ENCODE data around the gene SNRPD1.

Gene SNRPD1

DNA sequence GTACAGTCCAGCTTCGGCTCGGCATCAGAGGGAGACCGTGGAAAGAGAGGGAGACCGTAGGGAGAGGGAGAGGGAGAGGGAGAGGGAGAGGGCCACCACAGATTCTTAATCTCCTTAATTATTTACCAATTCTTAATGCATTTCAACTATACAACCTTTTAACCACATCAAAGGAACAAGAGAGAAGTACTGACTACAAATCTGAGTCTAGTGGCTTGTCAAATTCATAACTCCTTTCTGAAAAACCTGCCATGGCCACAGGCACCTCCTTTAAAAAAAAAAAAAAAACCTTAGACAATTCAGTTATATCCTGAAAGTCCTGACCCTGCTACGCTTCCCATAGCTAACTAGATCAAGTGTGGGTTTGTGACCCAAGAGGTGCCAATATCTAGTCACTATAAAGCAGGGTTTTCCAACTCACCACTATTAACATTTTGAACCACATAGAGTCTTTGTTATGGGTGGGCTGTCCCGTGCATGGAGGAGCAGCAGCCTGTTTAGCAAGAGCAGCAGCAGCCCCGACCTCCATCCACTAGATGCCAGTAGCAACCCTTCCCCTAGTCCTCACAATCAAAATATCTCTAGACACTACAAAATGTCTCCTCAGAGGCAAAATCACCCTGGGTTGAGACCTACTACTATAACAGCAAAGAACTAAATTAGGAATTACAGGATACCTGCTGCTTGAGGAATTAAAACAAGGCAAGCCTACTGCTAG, 18.4 kb upstream of the SNRPD1 start:
- peaks cover 0 to 22% (median 6%) of the 10 kb centered on the region in 4 donors for H3K4me1 ChIP-seq
- no peaks in the 10 kb centered on the region for H3K27me3 ChIP-seq
- intact Hi-C loops (cut with DNase I; ENCODE audit: low total_unique reads) = no loop called here

DNA sequence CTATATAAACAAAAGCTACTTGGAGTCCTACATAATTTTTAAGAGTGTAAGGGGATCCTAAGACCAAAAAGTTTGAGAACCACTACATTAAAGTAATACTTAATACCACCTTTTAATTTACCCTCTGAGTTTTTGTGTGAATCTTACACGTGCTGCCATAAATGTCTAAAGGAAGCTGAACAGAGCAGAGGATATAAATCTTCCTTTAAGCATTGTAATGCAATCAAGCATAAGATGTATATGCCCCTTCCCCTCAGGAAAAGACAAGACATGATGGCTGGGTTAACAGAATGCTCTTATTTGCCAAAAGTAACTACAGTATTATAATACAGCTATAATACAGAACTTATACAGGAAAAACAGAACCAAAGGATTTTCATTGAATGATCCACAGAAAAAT, 14.5 kb upstream of the SNRPD1 start:
- Histone ChIP-seq H3K4me3 (no peak overlapping the region), H3K36me3 (peaks cover 0 to 1% (median 0%) of the 10 kb centered on the region in 3 donors), H3K27me3 (no peaks in the 10 kb centered on the region), H3K4me1 (peaks cover 0 to 31% (median 13%) of the 10 kb centered on the region in 4 donors), H3K9me3 (no peaks in the 10 kb centered on the region), H3K27ac (no peak overlapping the region)
- no peak for DNase-seq
- TF ChIP-seq, protein P1, sequence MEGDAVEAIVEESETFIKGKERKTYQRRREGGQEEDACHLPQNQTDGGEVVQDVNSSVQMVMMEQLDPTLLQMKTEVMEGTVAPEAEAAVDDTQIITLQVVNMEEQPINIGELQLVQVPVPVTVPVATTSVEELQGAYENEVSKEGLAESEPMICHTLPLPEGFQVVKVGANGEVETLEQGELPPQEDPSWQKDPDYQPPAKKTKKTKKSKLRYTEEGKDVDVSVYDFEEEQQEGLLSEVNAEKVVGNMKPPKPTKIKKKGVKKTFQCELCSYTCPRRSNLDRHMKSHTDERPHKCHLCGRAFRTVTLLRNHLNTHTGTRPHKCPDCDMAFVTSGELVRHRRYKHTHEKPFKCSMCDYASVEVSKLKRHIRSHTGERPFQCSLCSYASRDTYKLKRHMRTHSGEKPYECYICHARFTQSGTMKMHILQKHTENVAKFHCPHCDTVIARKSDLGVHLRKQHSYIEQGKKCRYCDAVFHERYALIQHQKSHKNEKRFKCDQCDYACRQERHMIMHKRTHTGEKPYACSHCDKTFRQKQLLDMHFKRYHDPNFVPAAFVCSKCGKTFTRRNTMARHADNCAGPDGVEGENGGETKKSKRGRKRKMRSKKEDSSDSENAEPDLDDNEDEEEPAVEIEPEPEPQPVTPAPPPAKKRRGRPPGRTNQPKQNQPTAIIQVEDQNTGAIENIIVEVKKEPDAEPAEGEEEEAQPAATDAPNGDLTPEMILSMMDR (IDR thresholded peaks at IDR 0.05) = no peak
- intact Hi-C loops (cut with DNase I; ENCODE audit: low total_unique reads) = no loop called here

More for the DNA sequence above, 18.4 kb upstream of the SNRPD1 start:
- TF ChIP-seq, protein P1 (IDR thresholded peaks at IDR 0.05) = no peak
- DNase-seq = no peak
- H3K27ac ChIP-seq = no peak overlapping the region
- H3K36me3 ChIP-seq = peaks cover 0 to 7% (median 4%) of the 10 kb centered on the region in 3 donors
- H3K9me3 ChIP-seq = no peaks in the 10 kb centered on the region
- H3K4me3 ChIP-seq = no peak overlapping the region

- peak in 1 of 2 donors; percentile 23 for DNase-seq
These were observed 13.2 kb upstream of the SNRPD1 start for GRCh38 chr18:21598726-21599584.

GRCh38 chr18:21599585-21600525, 12.3 kb upstream of the SNRPD1 start:
- TF ChIP-seq, protein P1 (IDR thresholded peaks at IDR 0.05) = peak; percentile 9 to 34
- Histone ChIP-seq H3K9me3 (no peaks in the 10 kb centered on the region), H3K4me3 (peak overlapping the region; percentile 76 to 86), H3K36me3 (no peaks in the 10 kb centered on the region), H3K27me3 (no peaks in the 10 kb centered on the region), H3K4me1 (peaks cover 0 to 31% (median 13%) of the 10 kb centered on the region in 4 donors), H3K27ac (peak overlapping the region; percentile 94 to 98)
- intact Hi-C loops (cut with DNase I; ENCODE audit: low total_unique reads) = loop anchor here (5.0 to 10.0 kb wide), 3 partner anchors 105 to 235 kb away; partner anchors contain the start of genes ABHD3 and MIB1
- DNase-seq = peak; percentile 43 to 75

More at GRCh38 chr18:21598726-21599584, 13.2 kb upstream of the SNRPD1 start:
- Histone ChIP-seq H3K27ac (peak overlapping the region; percentile 94 to 98), H3K9me3 (no peaks in the 10 kb centered on the region), H3K36me3 (no peaks in the 10 kb centered on the region), H3K27me3 (no peaks in the 10 kb centered on the region), H3K4me3 (peak overlapping the region; percentile 76 to 86), H3K4me1 (peaks cover 0 to 31% (median 13%) of the 10 kb centered on the region in 4 donors)
- TF ChIP-seq, protein P1 (IDR thresholded peaks at IDR 0.05) = no peak
- intact Hi-C loops (cut with DNase I; ENCODE audit: low total_unique reads) = no loop called here

All from tibial artery (tissue), 4 donors.